Measurements from ENCODE around the gene ABCF1. TPM values are rescaled to one million over a fixed set of nuclear protein-coding genes. Genes with fewer than 3 reads are reported as not detected.
A peak's percentile ranks its signal among the peaks of the same experiment; 100 is the strongest.

The ABCF1 gene
- total and polyA plus RNA-seq, 9 of the 15 experiments (the other 6 are each of a cell fraction or from before 2014, with no cell fraction given): 41.6 to 193 (median 102) TPM

GRCh38 chr6:30615958-30616810 lies 44.9 kb downstream of the ABCF1 start (continued):
- TF ChIP-seq ADNP (tag; IDR thresholded peaks at IDR 0.05) (no peak), ZBTB8A (IDR thresholded peaks at IDR 0.05; ENCODE audit: partially characterized antibody) (no peak), ZNF764 (CRISPR knock-in tag; IDR thresholded peaks at IDR 0.05; ENCODE audit: low read depth) (no peak), TRIM25 (IDR thresholded peaks at IDR 0.05; ENCODE audit: borderline replicate concordance) (no peak; the same call in 1 of the 2 replicates), ZNF124 (CRISPR knock-in tag; IDR thresholded peaks at IDR 0.05) (no peak), ETS1 (conservative IDR thresholded peaks at IDR 0.05; ENCODE audit: control insufficient read depth, low read depth, low read length) (0 out of 2 replicates have a peak, but pooled peaks have one; percentile 36), ILF3 (IDR thresholded peaks at IDR 0.05; ENCODE audit: borderline replicate concordance) (no peak; the same call in 1 of the 2 replicates), WHSC1 (IDR thresholded peaks at IDR 0.05; ENCODE audit: low read length) (no peak), PATZ1 (CRISPR knock-in tag; IDR thresholded peaks at IDR 0.05; ENCODE audit: borderline replicate concordance) (no peak), HBP1 (CRISPR knock-in tag; IDR thresholded peaks at IDR 0.05) (no peak; the same call in 1 of the 2 replicates), ZSCAN32 (CRISPR knock-in tag; IDR thresholded peaks at IDR 0.05) (peak; percentile 12; the same call in 1 of the 2 replicates), THRAP3 (IDR thresholded peaks at IDR 0.05; ENCODE audit: borderline replicate concordance) (peak; percentile 3), ZNF77 (CRISPR knock-in tag; IDR thresholded peaks at IDR 0.05) (no peak), SFPQ (IDR thresholded peaks at IDR 0.05; ENCODE audit: low read depth, low read length) (no peak), RAD21 (CRISPR knock-in tag; conservative IDR thresholded peaks at IDR 0.05 in 1 of 2, IDR thresholded peaks at IDR 0.05 in 1 of 2) (no peak), YBX1 (IDR thresholded peaks at IDR 0.05) (no peak), NFXL1 (CRISPR knock-in tag; IDR thresholded peaks at IDR 0.05) (no peak), POLR2G (IDR thresholded peaks at IDR 0.05; ENCODE audit: low read depth, low read length) (no peak)

Data from K562 (cell line).